GM19240 (cell line): ENCODE measurements around the gene GUCY2F.

Source experiments
- DNase-seq: peaks from one replicate; pipeline ENCODE4 v3.0.0; 2011; ENCODE audit warnings: low spot score; ENCODE audit not compliant: insufficient read length

GUCY2F gene

DNA sequence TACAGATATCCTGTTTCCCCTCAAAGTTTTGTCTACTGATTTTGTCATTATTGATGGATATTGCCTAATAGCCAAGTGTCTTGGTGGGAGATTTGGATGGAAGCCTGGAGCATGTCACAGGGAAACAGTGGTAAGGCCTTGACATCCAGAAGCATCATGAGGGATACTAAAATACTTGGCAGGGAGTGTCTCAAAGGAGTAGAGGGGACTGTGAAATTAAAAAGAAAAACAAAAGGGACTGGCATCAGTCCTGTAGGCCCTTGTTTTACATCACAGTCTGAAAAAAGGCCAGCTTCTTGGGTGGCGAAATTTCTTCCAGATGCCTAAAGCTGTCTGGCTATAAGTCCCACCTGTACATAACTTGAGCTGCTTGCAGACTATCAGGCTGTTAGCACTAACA is 83.8 kb downstream of the GUCY2F start:
- no peak for DNase-seq

DNA sequence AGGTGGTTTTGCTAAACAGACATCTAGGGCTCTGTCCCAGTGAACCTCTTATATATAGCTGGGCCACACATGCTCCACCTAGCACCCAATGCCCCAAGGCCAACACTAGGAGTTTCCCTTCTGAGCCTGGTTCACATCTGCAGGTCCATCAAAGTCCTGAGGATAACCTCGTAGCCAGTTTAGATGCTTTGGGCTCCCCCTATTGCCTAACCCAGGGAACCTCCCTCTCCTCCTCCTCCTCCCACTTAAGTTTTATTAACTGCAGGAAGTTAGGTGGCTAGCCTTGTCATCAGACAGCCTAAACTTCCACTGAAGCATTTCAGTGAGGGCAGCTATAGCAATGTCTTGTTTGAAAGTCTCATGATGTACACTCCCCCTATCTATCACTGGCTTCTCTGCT is 88.0 kb downstream of the GUCY2F start:
- DNase-seq: no peak

DNA sequence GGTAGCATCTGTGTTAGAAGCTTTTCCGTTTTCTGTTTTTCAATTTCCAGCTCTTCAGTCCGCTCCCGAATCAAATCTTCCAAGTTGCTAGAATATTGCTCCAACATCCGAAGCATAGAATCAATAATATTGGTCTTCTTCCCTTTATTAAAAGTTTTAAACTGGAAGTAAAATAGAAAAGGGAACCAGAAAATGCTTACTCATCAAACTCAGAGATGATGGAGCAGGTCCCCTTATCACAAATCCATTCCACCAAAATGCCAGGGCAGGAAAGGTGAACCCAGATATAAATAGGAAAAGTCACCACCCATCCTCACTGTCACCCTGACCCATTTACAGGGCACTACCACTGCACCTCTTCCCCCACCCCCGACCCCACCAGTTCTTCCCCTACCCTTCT is 89.0 kb downstream of the GUCY2F start:
- no peak for DNase-seq

DNA sequence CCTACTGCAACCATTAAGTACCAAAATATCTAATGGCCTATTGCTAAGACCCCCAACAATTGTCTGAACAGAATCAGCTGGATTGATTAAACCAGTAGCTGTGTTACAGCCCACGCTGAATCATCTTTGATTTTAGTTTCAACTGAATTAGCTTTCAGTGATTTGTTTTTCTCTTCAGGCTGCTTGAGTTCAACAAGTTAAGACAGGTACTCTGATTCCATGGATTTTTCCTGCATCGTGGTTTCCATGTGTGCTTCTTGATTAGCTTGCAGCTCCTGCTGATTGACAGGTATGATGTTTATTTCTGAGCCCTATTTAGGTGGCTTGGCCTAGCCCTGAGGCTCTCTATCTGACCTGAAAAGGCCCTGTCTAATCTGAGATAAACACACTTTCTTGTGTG is 91.3 kb downstream of the GUCY2F start:
- DNase-seq: no peak

DNA sequence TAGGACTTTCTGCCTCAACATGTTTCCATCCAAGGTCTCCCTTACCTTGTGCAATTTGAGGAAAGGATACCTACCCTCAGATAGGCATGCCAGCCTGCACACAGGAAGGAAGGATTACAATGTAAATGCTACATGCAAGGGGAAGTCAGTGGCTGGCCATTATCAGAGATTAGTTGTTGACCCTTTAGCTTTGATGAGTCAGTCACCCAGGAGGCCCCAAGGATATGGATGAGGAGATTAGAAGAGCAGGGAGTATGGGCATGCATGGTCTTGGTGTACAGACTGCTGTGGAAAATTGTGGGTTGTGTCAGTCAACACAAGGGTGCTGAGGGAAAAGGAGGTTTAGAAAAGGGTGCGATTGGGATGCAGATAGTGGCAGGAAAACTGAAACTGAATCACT is 92.0 kb downstream of the GUCY2F start:
- no peak for DNase-seq

DNA sequence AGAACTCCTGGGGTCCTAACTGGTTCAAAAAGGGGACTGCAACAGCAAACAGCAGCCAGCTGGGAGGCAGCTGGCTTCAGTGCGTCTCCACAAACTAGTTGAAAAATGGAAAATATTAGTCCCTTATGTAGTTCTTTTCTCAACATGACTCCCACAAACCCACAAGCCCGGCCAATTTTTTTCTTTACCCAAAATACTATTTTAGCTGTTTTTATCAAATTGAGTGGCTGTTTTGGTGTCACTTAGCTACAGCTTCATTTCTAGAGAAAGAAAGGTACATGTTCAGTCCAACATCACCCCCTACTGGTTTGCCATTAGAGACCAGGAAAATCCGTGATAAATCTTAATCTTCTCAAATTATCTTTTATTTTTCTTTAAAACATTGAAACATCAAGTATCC is 97.2 kb downstream of the GUCY2F start:
- DNase-seq: no peak

DNA sequence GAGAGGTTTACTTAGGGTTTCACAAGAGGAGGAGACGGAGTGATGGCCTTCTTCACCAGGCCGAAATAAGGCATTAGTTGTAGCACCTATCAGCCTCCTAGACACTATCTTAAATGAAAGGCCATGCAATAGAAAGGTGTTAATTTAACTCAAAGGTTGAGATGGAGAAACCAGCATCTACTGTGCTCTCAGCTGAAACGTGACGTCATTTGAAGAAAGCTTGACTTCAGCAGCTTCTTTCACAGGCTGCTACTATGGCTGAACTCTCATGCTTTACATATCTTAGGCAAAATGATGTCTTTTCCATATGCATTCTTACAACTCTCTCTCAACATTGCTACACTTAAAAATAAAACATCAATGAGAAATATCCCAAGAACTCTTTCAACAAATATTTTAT is 99.6 kb downstream of the GUCY2F start:
- DNase-seq: no peak

DNA sequence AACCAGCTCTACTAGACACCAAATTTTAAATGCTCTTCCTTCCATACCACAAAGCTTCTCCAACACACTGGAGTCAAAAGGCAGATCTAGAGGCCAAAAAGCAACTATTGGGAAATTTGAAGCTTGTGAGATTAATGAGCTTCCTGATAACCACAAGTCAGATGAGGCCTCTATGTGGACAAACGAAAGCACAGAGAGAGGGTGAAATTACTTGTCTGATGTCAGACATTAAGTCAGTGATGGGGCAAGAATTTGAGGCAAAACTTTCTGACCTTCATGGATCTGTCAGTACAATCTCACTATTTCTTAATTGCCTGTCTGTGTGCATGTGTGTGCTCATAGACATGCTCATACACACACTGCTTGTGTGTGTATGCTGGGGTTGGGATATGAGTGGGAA is 103.6 kb downstream of the GUCY2F start:
- no peak for DNase-seq

DNA sequence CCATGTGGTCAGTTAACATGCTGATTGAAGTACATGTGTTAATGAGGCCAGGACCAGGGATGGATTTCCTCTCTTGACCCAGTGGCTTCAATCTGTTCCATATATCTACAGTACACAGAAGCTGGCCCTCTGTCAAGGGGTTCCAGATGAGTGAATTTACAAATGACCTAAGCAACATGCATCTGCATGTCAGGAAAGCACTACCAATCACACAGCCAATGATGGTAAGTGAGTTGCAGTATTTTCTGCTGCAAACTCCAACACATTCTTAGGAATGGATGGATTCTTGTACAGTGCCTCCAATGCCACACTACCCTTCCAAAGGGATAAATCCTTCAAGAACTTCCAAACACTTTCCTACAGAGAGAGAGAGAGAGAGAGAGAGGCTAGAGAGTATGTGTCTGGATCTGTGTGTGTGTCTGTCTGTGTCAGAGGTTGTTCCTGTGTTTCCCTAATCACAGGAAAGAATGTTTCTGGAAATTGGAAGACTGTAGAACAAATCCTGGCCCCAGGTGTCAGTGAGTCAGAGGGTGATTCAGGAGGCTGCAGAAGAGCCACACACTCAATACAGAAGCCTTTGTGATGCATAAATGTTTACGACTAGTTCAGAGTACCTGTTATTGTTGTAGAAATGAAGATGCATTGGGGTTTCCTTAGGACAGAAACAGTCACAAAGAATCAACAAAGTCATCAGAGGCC is 107.5 kb downstream of the GUCY2F start:
- no peak for DNase-seq

DNA sequence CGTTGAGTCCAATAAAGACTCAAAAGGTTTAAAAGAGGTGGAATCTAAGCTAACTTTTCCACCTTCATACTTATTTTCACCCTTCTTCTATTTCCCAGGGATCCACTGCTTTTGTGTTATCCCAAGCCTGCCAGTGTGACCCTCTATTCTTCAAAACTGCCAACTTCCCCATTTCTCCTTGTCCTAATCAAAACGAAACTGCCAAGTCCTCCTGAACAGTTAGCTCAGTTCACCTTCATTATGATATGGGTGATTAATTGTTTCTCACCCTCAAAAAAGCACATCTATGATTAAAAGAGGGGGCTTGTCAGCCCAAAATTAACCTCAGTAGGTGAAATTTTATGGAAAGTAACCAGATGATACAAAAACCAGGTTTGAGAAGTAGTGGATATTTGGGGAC is 108.4 kb downstream of the GUCY2F start:
- DNase-seq: no peak

DNA sequence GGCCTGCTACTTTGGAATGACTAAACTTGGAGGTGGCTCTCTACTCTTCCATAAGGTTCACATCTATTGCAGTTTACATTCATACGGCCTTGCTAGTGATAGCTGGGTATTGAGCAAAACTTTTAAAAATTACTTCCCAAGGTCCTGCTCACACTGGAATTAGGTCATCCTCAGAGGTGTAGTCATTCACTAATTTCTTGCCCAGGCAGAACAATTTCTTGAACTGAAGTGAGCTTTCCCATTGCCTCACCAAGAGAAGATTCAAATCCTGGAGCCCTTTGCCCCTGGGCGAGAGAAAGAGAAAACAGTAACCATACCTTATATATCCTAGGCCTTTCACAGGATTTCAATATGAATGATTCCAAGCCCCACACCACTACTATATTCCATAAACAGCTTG is 109.2 kb downstream of the GUCY2F start:
- DNase-seq: no peak

DNA sequence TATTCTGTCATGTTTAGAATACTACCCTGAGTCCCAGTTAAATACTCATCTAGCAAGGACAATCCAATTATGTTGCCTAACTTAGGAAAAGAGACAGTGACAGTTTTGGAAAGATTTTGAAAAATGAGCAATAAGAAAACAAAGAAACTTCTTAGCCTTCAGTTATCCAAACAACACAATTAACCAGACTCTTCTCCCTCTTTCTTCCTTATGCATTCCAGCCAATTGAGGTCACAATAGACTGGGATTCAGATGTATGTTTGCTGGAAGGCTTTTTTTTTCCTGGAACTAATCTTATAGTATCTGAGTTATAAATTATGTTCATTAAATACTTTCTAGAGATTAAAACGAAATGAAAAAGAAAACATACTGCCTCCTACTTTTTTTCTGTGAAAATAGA is 109.6 kb downstream of the GUCY2F start:
- no peak for DNase-seq

DNA sequence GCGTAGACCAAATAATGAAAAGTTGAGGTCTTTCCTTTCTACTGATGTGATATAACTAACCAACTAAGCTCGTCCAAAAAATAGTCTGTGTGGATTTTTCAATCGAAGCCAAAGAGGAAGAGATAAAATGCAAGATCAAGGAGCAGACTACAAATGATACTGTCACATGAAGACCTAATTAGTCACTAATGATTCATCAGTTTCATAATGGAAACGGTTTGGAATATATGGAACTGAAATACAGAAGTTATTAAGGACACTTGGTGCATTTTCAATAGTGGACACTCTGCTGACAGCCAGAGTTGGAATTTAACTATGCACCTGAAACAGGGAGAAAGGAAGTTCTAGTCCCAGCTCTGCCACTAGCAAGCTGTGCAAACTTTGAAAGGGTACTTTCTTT is 119.8 kb downstream of the GUCY2F start:
- no peak for DNase-seq

DNA sequence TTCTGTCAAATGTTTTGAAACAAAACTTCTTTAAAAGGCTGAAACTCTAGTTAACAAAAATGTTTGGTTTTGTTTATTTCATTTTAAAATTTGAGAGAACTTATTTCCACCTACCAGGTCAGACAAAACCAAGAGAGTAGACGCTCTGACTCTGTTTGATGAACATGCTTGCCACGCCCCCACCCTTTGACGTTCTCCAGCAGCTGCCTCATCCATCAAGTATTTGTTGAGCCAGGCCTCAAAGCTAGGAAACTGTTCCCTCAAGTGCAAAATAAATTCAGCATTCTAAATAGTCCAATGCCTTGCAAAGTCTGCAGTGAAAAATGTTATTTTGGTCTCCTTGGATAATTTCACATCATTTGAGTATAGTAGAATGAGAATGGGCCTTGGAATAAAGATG is 121.6 kb downstream of the GUCY2F start:
- no peak for DNase-seq

DNA sequence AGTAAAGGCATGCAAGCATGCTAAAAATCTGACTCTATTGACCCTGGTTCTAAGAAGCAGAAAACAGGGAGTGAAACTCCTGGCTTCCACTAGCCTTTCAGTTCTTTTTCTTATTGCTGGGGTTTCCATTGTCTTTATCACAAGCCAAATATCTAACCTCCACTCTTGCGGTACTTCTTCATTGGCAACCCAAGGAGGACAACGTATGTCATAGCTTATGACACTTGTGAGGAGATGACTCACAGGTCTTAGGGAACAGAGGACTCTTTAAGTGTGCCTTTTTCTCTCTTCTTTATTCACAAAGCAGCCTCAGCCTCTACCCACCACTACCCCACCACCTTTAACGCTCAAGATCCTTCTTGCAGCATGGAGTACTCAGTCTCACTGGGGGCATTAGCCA is 124.2 kb downstream of the GUCY2F start:
- no peak for DNase-seq

DNA sequence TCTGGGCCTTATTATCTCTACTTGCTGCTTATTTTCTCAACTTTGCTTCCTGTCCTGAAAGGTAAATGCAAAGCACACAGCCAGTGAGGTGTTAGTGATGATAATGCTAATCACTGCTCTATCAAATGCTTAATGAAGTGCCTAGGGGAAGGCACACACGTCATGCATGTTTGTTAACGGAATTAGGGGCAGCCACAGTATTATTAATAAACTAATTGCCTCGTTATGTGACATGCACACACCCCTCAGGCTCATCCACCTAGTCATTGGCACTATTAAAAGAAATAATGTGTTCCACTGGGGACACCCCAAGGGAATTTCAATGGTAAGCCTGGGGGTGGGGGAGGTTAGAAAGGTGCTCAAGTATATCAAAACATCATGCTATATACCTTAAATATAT is 125.2 kb downstream of the GUCY2F start:
- no peak for DNase-seq

DNA sequence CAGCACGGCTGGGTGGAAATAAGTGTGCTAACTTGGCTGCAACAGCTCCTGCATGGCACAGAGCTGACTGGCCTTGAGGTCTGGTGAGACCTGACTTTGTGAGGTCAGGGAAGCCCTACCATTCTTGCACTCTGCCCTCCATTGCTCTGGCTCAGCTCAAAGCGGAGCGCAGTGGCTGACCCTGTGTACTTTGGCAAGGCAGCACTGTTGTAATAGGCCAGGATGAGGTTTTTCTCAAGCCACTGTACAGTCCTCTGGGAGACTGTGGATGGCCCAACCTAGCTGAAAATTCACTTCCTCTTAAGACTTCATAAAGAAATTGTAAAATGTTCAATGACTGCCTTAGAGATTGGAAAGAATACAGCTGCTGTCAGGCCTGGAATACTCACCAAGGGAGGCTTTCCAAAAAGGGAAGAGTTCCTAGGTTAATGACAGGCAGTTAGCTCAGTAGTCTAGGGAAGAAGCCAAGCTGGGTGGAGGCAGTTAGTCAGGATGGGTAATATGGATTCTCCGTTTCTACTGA is 129.8 kb downstream of the GUCY2F start:
- no peak for DNase-seq

DNA sequence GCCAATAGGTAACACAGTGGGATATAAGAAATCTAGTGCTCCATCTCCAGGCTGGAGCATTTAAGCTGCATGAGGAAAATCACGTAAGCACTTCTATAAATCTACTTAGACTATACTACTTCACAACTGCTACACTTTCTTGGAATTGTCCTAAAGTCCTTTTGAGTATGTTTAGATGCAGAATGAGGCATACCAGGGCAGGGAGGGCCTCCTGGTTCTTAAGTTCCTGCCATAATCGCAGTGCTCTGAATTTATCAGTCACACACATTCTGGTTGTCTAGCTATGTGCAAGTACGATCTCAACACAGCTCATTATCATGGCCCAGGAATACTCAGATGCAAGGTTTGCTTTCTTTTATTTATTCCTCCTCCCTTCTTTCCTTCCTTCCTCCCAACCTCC is 130.3 kb downstream of the GUCY2F start:
- DNase-seq: no peak

DNA sequence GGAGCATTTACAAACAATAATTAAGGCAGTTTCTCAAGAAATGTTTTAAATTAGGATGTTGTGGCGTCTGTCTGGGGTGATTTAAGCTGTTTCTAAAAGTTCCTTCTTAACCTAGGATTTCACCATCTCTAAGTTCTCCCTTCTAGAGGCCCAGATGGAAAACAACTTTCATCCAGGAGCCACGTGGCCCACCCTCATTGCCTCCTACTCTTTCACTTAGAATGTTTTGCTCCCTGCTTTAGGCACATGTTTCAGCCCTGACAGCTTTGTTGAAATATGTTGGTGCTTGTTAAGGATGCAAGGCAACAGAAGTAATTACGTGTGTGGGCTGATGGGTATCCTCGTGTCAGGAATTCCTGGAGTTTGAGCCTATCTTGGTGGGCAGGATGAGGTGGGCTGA is 131.3 kb downstream of the GUCY2F start:
- no peak for DNase-seq

DNA sequence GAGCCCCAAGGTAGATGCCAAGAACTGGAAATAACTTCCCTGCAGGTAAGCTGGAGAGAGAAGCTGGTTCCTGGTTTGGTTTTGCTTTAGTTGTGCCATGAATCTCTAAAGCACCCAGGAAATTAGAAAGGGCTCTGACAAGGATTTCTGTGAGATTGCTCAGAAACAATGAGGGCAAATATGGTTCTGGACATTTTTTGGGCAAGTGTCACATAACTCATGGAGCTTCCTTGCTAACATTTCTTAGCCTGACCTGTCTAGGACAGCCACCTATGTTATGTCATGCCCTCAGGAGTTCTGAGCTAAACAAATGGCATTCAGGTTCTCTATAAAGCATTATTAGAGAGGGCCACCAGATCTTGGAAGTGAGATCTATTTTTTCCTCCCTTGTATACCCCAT is 131.8 kb downstream of the GUCY2F start:
- DNase-seq: no peak

DNA sequence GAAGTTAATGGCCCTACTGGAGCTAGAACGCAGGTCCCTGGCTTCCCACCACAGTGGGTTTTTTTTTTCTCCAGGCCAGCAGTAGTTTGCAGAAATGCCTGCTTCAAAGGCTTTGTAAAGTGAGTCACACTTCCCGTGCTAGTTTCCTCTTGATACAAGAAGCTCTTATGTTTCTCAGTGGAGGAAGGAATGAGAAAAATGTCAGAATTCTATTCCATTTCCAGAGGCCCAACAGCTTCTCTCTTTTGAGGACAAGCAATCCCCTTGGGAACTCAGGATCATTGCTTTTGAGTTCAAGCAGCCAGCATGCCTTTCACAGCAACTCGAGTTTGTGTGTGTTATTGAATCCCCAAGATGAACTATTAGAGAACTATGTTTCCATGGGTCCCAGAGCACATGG is 134.3 kb downstream of the GUCY2F start:
- no peak for DNase-seq

DNA sequence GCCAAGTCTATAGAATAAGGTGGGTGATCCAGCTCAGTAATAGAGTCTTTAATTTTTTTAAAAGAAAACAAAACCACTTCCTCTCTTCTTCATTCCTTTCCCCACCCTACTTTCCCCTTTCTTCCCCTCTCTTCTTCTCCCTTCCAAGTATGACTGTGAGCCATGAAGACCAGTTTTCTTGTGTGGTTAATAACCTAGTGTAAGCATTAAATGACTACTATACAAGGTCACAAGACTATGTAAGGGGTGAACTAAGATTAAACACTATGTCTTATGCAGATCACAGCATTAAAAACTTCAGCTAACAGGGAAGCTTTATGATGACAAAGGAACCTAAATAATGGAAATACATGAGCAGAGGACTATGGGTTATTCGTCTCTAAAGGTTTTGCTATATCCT is 135.4 kb downstream of the GUCY2F start:
- DNase-seq: no peak

DNA sequence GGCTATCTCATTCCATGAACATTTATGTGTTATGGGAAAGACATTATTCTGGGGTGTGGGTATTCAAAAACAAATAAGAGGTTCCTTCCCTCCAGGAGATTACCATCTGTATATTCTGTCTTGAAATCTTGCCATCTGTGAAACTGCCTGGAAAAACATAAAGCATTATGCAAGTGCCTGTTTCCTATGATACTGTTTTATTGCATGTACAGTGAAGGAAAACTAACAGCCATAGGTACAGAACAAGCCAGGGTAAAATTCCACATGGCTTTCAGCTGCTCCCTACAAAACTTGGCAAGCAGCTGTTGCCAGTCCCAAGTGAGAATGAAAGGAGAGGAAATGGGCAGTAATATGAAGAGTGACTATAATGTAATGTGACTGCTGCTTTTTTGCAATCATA is 136.0 kb downstream of the GUCY2F start:
- DNase-seq: no peak

DNA sequence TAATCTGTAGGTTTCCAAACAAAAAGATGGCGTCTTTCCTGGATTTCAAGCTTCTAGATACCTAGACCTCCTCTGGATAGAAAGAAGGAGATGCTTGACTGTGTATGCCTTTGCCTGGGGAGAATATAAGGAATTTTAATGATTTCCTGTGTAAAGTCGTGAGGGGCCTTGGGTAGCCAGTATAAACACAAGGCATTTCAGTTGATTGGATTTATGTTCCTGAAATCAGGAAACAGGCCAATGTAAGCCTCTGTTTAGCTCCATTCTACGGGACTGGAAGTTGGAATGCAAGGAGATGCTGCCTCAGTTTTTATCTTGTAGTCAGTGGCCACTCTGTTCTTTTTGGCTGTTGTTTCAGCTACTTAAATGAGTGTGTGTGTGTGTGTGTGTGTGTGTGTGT is 137.2 kb downstream of the GUCY2F start:
- DNase-seq: no peak
